ENCODE measurements around the gene TAF5L.

GRCh38 chr1:229550812-229551567 lies 74.9 kb downstream of the TAF5L start:
- TF ChIP-seq, protein P1, sequence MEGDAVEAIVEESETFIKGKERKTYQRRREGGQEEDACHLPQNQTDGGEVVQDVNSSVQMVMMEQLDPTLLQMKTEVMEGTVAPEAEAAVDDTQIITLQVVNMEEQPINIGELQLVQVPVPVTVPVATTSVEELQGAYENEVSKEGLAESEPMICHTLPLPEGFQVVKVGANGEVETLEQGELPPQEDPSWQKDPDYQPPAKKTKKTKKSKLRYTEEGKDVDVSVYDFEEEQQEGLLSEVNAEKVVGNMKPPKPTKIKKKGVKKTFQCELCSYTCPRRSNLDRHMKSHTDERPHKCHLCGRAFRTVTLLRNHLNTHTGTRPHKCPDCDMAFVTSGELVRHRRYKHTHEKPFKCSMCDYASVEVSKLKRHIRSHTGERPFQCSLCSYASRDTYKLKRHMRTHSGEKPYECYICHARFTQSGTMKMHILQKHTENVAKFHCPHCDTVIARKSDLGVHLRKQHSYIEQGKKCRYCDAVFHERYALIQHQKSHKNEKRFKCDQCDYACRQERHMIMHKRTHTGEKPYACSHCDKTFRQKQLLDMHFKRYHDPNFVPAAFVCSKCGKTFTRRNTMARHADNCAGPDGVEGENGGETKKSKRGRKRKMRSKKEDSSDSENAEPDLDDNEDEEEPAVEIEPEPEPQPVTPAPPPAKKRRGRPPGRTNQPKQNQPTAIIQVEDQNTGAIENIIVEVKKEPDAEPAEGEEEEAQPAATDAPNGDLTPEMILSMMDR (IDR thresholded peaks at IDR 0.05) = no peak
- no peak for TF ChIP-seq POLR2A (IDR thresholded peaks at IDR 0.05)
- no peak for TF ChIP-seq POLR2AphosphoS5 (IDR thresholded peaks at IDR 0.05; ENCODE audit: insufficient read depth in 1 of 2, low read depth in 1 of 2)

Measured in vagina (tissue), 2 donors.